Sigmoid colon (tissue), 7 donors: ENCODE measurements around the gene MYO19. TPM values are rescaled to one million over a fixed set of nuclear protein-coding genes. Genes with fewer than 3 reads are reported as not detected.

Source experiments
- DNase-seq: peaks from one replicate; pipeline ENCODE4 v3.0.0-alpha.2; 2019
- H3K27ac ChIP-seq, 4 donors: fragments of 200-600 bp; sonication (generic); one replicate each; pipeline ENCODE4 v1.5.1; 2016 to 2019; ENCODE audit warnings: mild to moderate bottlenecking in 1 of 4
- H3K27me3 ChIP-seq, 3 donors: fragments of 200-600 bp; sonication (generic); one replicate each; pipeline ENCODE4 v1.5.1; 2019; ENCODE audit warnings: mild to moderate bottlenecking in 1 of 3
- H3K36me3 ChIP-seq, 4 donors: fragments of 200-600 bp; sonication (generic); one replicate each; pipeline ENCODE4 v1.5.1; 2016 to 2019
- H3K4me1 ChIP-seq, 4 donors: fragments of 200-600 bp; sonication (generic); one replicate each; pipeline ENCODE4 v1.5.1; 2017 to 2019
- H3K4me3 ChIP-seq, 4 donors: fragments of 200-600 bp; sonication (generic); one replicate each; pipeline ENCODE4 v1.5.1; 2017 to 2019; ENCODE audit warnings: mild to moderate bottlenecking in 2 of 4, moderate library complexity in 1 of 4
- H3K9me3 ChIP-seq, 4 donors: fragments of 200-600 bp in 3 of 4; sonication (generic) in 3 of 4; one replicate each; pipeline versions ENCODE4 v1.5.1 to v1.6.1; 2013 to 2019
- EP300 ChIP-seq, 4 donors: sonication (generic); formaldehyde crosslinking; IDR thresholded peaks; one replicate each; pipeline ENCODE4 v1.6.1; 2017; ENCODE audit warnings: antibody characterized with exemption in 4 of 4
- POLR2A ChIP-seq, 2 donors: fragments of 450-650 bp; IDR thresholded peaks; one replicate each; pipeline ENCODE4 v1.6.1; 2016; ENCODE audit warnings: antibody characterized with exemption in 2 of 2, mild to moderate bottlenecking in 2 of 2, moderate library complexity in 2 of 2
- POLR2AphosphoS5 ChIP-seq, 4 donors: sonication (generic); formaldehyde crosslinking; IDR thresholded peaks; one replicate each; pipeline ENCODE4 v1.6.1; 2017; ENCODE audit warnings: antibody characterized with exemption in 4 of 4
- WGBS, 2 donors: extraction: QIAGEN DNeasy Blood & Tissue Kit; methylation state at CpG; one replicate each; pipeline ENCODE4 v1.1.7; 2013; 5-methylcytosine and 5-hydroxymethylcytosine counted together
- intact Hi-C: fragments of 100-400 bp; cut with DNase I; formaldehyde crosslinking; loops from one replicate; pipeline ENCODE4 v1.15.1; 2023
- polyA plus RNA-seq, 3 donors: library from polyadenylated mRNA; stranded (reverse); fragments of 200-250 nt; gene quantifications; one replicate each; pipeline ENCODE4 v1.2.3, GENCODE V29; 2013
- total RNA-seq, 4 donors: library from RNA; depleted of rRNA; stranded (reverse); fragments of >200 nt; gene quantifications; one replicate each; pipeline ENCODE4 v1.1.0, GENCODE V29; 2016
- TF ChIP-seq, protein P1 (sequence below), 4 experiments: fragments of 450-650 bp in 3 of 4; fragments of 200-600 bp in 1 of 4; IDR thresholded peaks; one replicate each; pipeline ENCODE4 v1.5.1; 2016 to 2019; ENCODE audit warnings: antibody characterized with exemption in 4 of 4, mild to moderate bottlenecking in 3 of 4, moderate library complexity in 2 of 4
- donor health status: healthy with polysubstance abuse.
- donor health status: Bipolar disorder and iron deficiency.
- donor health status: healthy.

The MYO19 gene
- total and polyA plus RNA-seq, 7 donors = 19.2 to 67.2 (median 57.8) TPM

DNA sequence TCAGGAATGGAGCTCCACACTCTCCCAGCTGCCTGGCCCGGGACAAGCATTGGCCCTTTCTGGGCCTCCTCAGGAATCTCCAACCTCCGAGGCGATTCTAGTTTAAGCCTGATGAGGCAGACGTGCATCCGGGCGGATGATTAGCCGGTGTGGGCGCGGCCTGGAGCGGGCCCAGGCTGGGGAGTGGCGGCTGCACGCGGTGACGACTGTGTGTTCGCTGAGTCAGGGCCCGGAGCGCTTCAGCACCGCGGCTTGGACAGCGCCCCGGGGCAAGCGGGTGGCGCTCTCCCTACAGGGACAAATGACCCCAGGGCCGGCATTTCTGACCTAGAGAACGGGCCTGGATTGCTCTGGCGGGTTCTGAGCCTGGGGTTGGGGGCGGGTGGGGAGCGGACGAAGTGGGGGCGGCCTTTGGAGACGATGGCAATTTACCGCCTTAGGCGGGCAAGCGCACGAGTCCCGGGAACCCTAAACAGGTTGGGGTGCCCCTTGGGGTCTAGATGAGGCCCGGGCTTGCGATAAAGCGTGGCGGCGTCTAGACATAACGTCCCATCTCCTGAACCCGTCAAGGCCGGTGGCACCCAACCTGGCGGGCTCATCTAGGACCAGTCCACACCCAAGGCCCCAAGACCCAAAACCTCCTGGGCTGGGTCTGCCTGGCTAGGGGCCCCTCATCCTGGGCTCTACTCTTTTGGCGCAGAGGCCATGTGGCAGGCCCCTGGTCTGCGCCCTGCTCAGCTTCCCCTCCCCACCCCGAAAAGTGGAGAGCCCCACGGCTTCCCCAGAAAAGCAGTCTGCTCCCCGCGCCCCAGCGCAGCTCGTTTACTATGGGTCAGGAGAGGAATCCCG lies 70.5 kb downstream of the MYO19 start:
- no peak for TF ChIP-seq POLR2A (IDR thresholded peaks at IDR 0.05)
- TF ChIP-seq, protein P1, sequence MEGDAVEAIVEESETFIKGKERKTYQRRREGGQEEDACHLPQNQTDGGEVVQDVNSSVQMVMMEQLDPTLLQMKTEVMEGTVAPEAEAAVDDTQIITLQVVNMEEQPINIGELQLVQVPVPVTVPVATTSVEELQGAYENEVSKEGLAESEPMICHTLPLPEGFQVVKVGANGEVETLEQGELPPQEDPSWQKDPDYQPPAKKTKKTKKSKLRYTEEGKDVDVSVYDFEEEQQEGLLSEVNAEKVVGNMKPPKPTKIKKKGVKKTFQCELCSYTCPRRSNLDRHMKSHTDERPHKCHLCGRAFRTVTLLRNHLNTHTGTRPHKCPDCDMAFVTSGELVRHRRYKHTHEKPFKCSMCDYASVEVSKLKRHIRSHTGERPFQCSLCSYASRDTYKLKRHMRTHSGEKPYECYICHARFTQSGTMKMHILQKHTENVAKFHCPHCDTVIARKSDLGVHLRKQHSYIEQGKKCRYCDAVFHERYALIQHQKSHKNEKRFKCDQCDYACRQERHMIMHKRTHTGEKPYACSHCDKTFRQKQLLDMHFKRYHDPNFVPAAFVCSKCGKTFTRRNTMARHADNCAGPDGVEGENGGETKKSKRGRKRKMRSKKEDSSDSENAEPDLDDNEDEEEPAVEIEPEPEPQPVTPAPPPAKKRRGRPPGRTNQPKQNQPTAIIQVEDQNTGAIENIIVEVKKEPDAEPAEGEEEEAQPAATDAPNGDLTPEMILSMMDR (IDR thresholded peaks at IDR 0.05) = no peak
- TF ChIP-seq POLR2AphosphoS5 (IDR thresholded peaks at IDR 0.05) = no peak
- no peak for TF ChIP-seq EP300 (IDR thresholded peaks at IDR 0.05)
- WGBS, 2 donors = 18 to 22% methylated on average over 54 of the region's 54 CpGs
- intact Hi-C loops = no loop called here

DNA sequence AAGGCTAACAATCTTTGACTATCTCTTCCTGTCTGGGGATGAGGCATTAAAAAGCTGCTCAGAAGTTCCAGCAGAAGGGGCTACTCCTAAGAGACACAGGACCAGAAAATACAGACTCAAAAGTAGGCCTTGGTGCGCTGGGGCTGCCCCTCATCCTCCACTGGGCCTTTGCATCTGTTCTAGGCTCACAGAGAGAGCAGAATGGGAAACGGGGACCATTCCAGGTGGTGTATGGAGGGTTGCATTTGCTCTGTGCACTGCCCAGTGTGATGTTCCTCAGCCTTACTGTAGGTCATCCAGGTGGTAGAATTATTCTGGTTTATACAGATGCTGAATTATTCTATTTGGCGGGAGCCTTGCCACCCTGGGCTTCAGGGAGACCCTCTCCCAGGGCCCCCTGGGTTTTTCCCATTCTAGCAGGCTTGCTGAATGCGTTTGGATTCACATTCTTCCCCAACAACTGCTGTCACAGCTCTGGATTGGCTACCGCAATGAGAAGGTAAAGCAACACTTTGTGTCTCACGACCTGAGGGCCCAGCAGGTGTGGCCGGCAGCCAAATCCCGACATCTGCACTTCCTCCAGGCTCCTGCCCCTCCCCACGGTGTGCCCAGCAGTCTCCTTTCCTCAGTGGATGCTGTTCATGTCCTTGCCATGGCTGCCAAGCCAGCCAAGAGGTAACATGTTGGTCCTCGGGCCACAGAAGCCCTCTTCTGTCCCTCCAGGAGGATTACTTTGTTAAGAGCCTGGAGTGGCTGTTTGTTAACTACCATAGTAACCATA lies 73.1 kb downstream of the MYO19 start:
- H3K4me1 ChIP-seq = peaks cover 0 to 5% (median 0%) of the 10 kb centered on the region in 4 donors
- WGBS, 2 donors = 44 to 59% methylated on average over 10 of the region's 10 CpGs
- no peaks in the 10 kb centered on the region for H3K36me3 ChIP-seq
- intact Hi-C loops = no loop called here
- DNase-seq = no peak
- H3K27me3 ChIP-seq = peaks cover 13 to 49% (median 29%) of the 10 kb centered on the region in 3 donors
- no peaks in the 10 kb centered on the region for H3K9me3 ChIP-seq
- no peak overlapping the region for H3K4me3 ChIP-seq
- no peak overlapping the region for H3K27ac ChIP-seq
- no peak for TF ChIP-seq POLR2A (IDR thresholded peaks at IDR 0.05)
- TF ChIP-seq, protein P1 (IDR thresholded peaks at IDR 0.05) = no peak
- TF ChIP-seq POLR2AphosphoS5 (IDR thresholded peaks at IDR 0.05) = no peak
- no peak for TF ChIP-seq EP300 (IDR thresholded peaks at IDR 0.05)

More for the DNA sequence above, 70.5 kb downstream of the MYO19 start:
- H3K9me3 ChIP-seq = no peaks in the 10 kb centered on the region
- H3K27me3 ChIP-seq = peaks cover 13 to 62% (median 29%) of the 10 kb centered on the region in 3 donors
- peak; percentile 55 for DNase-seq
- peaks cover 0 to 5% (median 0%) of the 10 kb centered on the region in 4 donors for H3K4me1 ChIP-seq
- no peak overlapping the region for H3K4me3 ChIP-seq
- no peaks in the 10 kb centered on the region for H3K36me3 ChIP-seq
- H3K27ac ChIP-seq = no peak overlapping the region

DNA sequence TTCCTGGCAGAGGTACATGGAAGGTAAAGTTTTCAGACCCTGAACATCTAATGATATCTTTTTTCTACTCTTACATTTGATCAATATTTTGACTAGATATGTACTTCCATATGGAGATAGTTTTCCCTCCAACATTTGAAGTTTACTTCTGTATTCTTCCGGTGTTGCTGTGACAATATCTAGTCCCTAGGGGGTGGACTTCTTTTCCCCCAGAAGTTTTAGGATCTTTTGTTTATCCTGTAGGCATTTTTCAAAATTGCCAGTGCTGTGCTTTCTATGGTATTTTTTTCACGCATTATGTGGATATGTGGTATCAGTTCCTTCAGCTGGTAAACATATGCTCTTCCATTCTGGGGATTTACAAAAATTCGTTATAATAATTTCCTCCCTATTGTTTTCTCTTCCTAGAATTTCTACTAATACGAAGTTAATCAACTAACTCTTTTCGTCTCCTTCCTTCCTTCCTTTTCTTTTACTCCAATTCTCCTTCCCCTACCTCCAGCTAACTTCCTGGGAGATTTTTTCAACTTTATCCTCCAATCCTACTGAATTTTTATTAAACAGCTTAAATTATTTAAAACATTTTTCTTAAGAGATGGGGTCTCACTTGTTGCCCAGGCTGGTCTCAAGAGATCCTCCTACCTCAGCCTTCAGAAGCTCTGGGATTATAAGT lies 74.3 kb downstream of the MYO19 start:
- no peak for TF ChIP-seq POLR2AphosphoS5 (IDR thresholded peaks at IDR 0.05)
- TF ChIP-seq POLR2A (IDR thresholded peaks at IDR 0.05) = no peak
- TF ChIP-seq EP300 (IDR thresholded peaks at IDR 0.05) = no peak
- TF ChIP-seq, protein P1 (IDR thresholded peaks at IDR 0.05) = no peak
- Histone ChIP-seq H3K27ac (no peak overlapping the region), H3K27me3 (peaks cover 13 to 38% (median 21%) of the 10 kb centered on the region in 3 donors), H3K4me3 (no peak overlapping the region), H3K36me3 (no peaks in the 10 kb centered on the region), H3K4me1 (peaks cover 0 to 5% (median 0%) of the 10 kb centered on the region in 4 donors), H3K9me3 (no peaks in the 10 kb centered on the region)
- intact Hi-C loops = no loop called here
- WGBS, 2 donors = 70 to 71% methylated on average over 5 of the region's 5 CpGs
- no peak for DNase-seq

DNA sequence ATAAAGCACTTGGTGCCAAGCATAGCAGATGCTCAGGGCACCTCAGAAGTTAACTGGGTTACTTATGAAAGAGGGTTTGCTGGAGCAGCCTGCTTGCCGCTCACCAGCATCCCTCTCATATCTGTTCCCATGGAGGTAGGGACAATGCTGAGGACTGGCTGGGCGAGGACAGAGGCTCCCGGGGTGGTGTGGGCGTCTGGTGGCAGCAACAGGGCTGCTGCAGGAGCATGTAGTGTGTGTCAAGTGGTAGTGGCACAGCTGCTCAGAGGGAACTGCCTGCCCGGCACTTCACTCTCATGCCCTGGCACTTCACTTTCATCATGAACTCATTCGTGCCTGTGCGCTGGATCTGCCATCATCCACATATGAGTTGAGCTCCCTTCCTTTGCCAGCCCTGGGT lies 75.1 kb downstream of the MYO19 start:
- Histone ChIP-seq H3K27me3 (peaks cover 10 to 30% (median 13%) of the 10 kb centered on the region in 3 donors), H3K4me1 (peaks cover 0 to 5% (median 0%) of the 10 kb centered on the region in 4 donors), H3K36me3 (no peaks in the 10 kb centered on the region), H3K4me3 (no peak overlapping the region), H3K9me3 (no peaks in the 10 kb centered on the region), H3K27ac (no peak overlapping the region)
- DNase-seq = no peak
- TF ChIP-seq EP300 (IDR thresholded peaks at IDR 0.05) (no peak), POLR2A (IDR thresholded peaks at IDR 0.05) (no peak), POLR2AphosphoS5 (IDR thresholded peaks at IDR 0.05) (no peak)
- TF ChIP-seq, protein P1 (IDR thresholded peaks at IDR 0.05) = no peak
- intact Hi-C loops = no loop called here
- whole genome bisulfite sequencing, 2 donors = 67 to 80% methylated on average over 7 of the region's 7 CpGs
